GM12872 (cell line): ENCODE data around the gene TANGO6.

Experiments used
- TF ChIP-seq, protein P1 (sequence below): IDR thresholded peaks from 3 replicates; pipeline ENCODE4 v1.5.1; 2011; ENCODE audit warnings: low read depth, mild to moderate bottlenecking, low read length, moderate library complexity; ENCODE audit not compliant: insufficient read depth

Gene TANGO6

DNA sequence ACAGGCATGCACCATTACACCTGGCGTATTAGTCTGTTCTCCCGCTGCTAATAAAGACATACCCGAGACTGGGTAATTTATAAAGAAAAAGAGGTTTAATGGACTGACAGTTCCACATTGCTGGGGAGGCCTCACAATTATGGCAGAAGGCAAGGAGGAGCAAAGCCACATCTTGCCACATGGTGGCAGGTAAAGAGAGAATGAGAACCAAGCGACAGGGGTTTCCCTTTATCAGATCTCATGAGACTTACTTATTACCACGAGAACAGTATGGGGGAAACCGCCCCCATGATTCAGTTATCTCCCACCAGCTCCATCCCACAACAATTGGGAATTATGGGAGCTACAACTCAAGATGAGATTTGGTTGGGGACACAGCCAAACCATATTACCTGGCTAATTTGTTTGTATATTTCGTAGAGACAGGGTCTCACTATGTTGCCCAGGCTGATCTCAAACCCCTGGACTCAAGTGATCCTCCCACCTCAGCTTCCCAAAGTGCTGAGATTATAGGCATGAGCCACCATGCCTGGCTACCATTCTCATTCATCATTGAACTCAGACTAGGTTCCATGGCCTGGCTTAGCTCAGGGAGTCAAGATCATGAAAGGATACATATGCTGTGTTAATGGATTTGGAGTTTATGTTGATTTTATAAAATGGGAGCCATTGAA is 147.0 kb downstream of the TANGO6 start:
- TF ChIP-seq, protein P1, sequence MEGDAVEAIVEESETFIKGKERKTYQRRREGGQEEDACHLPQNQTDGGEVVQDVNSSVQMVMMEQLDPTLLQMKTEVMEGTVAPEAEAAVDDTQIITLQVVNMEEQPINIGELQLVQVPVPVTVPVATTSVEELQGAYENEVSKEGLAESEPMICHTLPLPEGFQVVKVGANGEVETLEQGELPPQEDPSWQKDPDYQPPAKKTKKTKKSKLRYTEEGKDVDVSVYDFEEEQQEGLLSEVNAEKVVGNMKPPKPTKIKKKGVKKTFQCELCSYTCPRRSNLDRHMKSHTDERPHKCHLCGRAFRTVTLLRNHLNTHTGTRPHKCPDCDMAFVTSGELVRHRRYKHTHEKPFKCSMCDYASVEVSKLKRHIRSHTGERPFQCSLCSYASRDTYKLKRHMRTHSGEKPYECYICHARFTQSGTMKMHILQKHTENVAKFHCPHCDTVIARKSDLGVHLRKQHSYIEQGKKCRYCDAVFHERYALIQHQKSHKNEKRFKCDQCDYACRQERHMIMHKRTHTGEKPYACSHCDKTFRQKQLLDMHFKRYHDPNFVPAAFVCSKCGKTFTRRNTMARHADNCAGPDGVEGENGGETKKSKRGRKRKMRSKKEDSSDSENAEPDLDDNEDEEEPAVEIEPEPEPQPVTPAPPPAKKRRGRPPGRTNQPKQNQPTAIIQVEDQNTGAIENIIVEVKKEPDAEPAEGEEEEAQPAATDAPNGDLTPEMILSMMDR, result 0 out of 3 replicates have a peak, but pooled peaks have one; percentile 19

DNA sequence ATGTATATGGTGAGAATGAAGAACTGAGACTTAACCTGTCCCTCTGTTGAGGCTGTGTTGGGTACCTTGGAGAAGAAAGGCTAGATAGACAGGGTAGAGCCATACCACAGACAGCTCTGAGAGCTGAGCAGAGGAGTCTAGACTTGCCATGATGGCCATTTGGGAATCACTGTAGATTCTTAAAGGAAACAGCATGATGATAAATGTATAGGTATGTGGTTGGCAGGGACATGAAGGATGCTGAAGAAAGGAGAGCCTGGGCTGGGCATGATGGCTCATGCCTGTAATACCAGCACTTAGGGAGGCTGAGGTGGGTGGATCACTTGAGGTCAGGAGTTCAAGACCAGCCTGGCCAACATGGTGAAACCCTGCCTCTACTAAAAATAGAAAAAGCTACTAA is 147.7 kb downstream of the TANGO6 start:
- TF ChIP-seq, protein P1, result no peak

DNA sequence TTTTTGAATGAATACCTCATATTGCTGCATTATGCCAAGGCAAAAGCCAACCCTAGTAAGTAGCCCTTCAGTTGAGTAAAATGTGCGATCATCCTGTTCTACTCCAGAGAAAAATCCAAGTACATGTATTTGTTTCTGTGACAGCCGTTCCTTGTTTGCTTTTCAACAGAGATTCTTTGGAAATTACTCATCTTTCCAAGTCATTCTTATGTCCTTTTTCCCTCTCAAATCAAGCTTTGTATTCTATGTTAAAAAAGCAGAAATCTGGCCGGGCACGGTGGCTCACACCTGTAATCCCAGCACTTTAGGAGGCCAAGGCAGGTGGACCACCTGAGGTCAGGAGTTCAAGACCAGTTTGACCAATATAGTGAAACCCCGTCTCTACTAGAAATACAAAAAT is 149.2 kb downstream of the TANGO6 start:
- TF ChIP-seq, protein P1, result no peak

DNA sequence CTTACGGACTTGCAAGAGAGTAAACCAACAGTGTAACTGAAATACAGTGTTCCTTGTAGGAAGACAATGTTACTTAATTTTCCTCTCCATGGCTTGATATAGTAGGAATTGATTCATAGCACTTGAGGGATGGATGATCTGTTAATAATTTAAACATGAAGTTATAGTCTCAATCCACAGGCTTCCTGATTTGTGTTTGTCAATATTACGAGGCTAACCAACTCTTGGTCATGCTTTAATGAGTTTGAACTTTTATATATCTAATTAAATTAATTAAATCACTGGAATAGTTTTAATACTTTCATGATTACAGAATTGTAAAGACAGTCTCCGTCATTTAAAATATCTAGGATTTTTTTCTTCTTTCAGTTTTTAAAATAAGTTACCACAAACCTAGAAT is 150.1 kb downstream of the TANGO6 start:
- TF ChIP-seq, protein P1, result no peak

DNA sequence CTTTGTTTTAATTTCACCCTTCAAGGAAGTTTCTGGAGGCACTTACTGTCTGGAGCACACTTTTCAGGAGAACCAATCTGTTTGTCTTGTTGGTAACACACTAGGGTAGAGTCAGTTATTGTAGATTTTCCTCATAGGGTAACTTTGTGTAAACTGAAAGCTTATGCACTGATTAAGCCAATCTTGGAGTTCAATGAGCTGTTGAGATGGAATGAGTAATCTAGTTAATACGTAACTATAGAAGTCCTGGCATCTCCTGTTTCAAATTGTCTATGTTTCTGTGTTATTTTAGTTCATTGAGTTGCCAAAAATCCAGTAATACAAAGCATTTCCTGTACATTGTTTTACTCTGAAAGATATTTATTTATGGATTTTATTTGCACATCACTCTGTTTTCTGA is 150.6 kb downstream of the TANGO6 start:
- TF ChIP-seq, protein P1, result no peak

DNA sequence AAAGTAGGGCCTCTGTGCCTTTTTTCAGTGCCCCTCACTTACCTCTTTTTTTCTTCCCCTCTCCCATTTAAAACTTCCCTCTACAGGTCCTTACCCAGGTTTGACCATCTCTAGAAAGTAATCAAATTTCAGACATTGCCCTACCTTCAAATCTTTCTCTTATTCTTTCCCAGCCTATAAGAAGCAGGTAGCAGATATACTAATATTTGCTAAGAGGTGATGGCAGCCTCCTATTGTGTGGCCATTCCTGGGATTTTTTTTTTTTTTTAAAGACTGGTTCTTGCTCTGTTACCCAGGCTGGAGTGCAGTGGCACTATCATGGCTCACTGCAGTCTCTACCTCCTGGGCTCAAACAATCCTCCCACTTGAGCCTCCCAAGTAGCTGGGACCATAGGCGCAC is 151.0 kb downstream of the TANGO6 start:
- TF ChIP-seq, protein P1, result no peak

DNA sequence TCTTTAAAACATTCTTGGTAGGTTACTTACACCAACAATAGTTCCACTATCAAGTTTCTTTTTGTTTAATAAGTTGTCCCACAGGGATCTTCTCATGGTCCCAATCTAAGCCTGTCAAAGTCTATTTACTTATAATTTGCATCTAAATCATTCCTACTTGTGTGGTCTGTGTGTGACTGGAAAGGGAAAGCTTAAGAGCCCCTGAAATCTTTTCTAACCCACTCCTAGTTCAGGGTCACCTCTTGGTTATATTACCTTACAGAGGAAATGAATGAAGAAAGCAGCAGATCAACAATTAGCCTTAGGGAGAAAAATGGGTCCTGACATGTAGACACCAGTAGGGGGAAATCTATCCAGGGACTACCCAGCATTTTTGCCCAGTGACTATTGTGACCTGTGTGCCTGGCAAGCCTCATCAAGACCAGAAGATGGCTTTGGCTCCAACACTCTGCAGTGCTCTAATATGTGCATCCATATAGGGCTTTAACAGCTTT is 151.7 kb downstream of the TANGO6 start:
- TF ChIP-seq, protein P1, result peak; percentile 48; the same call in 2 of the 3 replicates
